ENCODE results near the gene PTOV1.

GRCh38 chr19:49807058-49807903 is 43.7 kb upstream of the PTOV1 start:
- TF ChIP-seq CTCF (IDR thresholded peaks at IDR 0.05) (no peak), POLR2AphosphoS5 (IDR thresholded peaks at IDR 0.05) (no peak)
